ENCODE results near the gene CLDN6. TPM values are rescaled to one million over a fixed set of nuclear protein-coding genes. Genes with fewer than 3 reads are reported as not detected.
A peak's percentile ranks its signal among the peaks of the same experiment; 100 is the strongest.

CLDN6 gene
- total and polyA plus RNA-seq, 9 of the 15 experiments (the other 6 are each of a cell fraction or from before 2014, with no cell fraction given): 0.22 to 0.75 (median 0.38) TPM; not detected in 3

- TF ChIP-seq MCM2 (IDR thresholded peaks at IDR 0.05; ENCODE audit: low read depth): no peak
- no peak for TF ChIP-seq JUNB (CRISPR knock-in tag; conservative IDR thresholded peaks at IDR 0.05)
- TF ChIP-seq ZNF398 (CRISPR knock-in tag; IDR thresholded peaks at IDR 0.05): no peak
- no peak for TF ChIP-seq IFI16 (CRISPR knock-in tag; IDR thresholded peaks at IDR 0.05)
- TF ChIP-seq CBX8 (IDR thresholded peaks at IDR 0.05; ENCODE audit: borderline replicate concordance, extremely low read depth, low read depth, low read length, poor library complexity, severe bottlenecking): no peak
- TF ChIP-seq IRF9 (tag; IDR thresholded peaks at IDR 0.05): no peak
- no peak for TF ChIP-seq TAF15 (IDR thresholded peaks at IDR 0.05; ENCODE audit: low read depth, low read length)
- no peak for TF ChIP-seq HEY1 (CRISPR knock-in tag; IDR thresholded peaks at IDR 0.05; ENCODE audit: borderline replicate concordance)
- no peak for TF ChIP-seq SMARCA4 (IDR thresholded peaks at IDR 0.05)
- no peak for TF ChIP-seq PHB2 (IDR thresholded peaks at IDR 0.05; ENCODE audit: low read depth)
- TF ChIP-seq ZBTB7A (IDR thresholded peaks at IDR 0.05; ENCODE audit: borderline replicate concordance, control insufficient read depth, low read depth, low read length): peak; percentile 39; the same call in 1 of the 2 replicates
- TF ChIP-seq HOXB6 (CRISPR knock-in tag; IDR thresholded peaks at IDR 0.05; ENCODE audit: borderline replicate concordance): no peak
- TF ChIP-seq MYBL2 (IDR thresholded peaks at IDR 0.05; ENCODE audit: low read depth): no peak
- no peak for TF ChIP-seq MYBL2 (CRISPR knock-in tag; IDR thresholded peaks at IDR 0.05; ENCODE audit: borderline replicate concordance)
- no peak for TF ChIP-seq ZNF239 (CRISPR knock-in tag; IDR thresholded peaks at IDR 0.05)
- TF ChIP-seq KLF1 (tag; IDR thresholded peaks at IDR 0.05): no peak
- no peak for TF ChIP-seq MIER1 (IDR thresholded peaks at IDR 0.05; ENCODE audit: low read depth)
- no peak for TF ChIP-seq ZNF785 (CRISPR knock-in tag; IDR thresholded peaks at IDR 0.05)
- TF ChIP-seq XRCC3 (IDR thresholded peaks at IDR 0.05): no peak
- no peak for TF ChIP-seq SREBF2 (CRISPR knock-in tag; IDR thresholded peaks at IDR 0.05)
- TF ChIP-seq ZNF24 (IDR thresholded peaks at IDR 0.05): no peak
- no peak for TF ChIP-seq SIRT6 (IDR thresholded peaks at IDR 0.05; ENCODE audit: low read depth, low read length)
- no peak for TF ChIP-seq IRF2 (CRISPR knock-in tag; IDR thresholded peaks at IDR 0.05)
- no peak for TF ChIP-seq PYGO2 (tag; IDR thresholded peaks at IDR 0.05)
- no peak for TF ChIP-seq ZNF282 (CRISPR knock-in tag; IDR thresholded peaks at IDR 0.05)
- no peak for TF ChIP-seq MCM7 (IDR thresholded peaks at IDR 0.05)
- TF ChIP-seq POU5F1 (IDR thresholded peaks at IDR 0.05; ENCODE audit: borderline replicate concordance, low read depth, low read length, partially characterized antibody): no peak
- no peak for TF ChIP-seq ZC3H11A (IDR thresholded peaks at IDR 0.05; ENCODE audit: low read depth, low read length)
- TF ChIP-seq FIP1L1 (IDR thresholded peaks at IDR 0.05; ENCODE audit: low read depth, low read length, poor library complexity, severe bottlenecking): no peak
- no peak for TF ChIP-seq PHF8 (IDR thresholded peaks at IDR 0.05; ENCODE audit: borderline replicate concordance, low read length)
These were observed 14.3 kb downstream of the CLDN6 start (continued) for GRCh38 chr16:3003582-3004270.

Measured in K562 (cell line).